Measurements from ENCODE around the gene TACC2.

DNA sequence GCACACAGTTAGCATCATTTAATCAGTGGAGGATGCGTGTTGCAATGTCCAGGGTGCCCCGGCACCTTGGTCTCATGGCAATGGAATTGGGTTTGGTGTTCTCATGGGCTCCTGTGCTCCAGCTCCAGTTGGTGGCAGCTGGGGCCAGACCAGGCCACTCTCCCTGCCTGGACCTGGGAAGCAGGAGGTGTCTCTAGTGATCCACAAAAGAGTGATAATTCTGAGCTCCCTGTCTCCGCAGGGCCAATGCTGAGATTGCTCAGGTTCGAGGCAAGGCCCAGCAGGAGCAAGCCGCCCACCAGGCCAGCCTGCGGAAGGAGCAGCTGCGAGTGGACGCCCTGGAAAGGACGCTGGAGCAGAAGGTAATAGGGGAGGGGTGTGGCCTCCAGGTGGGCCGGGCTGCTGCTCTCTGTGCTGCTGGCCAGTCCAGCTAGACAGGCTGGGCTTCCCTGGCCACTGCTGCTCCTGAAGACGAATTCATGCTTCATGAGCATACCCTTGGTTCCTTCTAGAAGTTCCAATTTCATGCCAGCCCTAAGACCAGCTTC is 260.4 kb downstream of the TACC2 start:
- TF ChIP-seq CTCF (conservative IDR thresholded peaks at IDR 0.05; ENCODE audit: low read depth in 2 of 2) (no peak), EZH2 (IDR thresholded peaks at IDR 0.05; ENCODE audit: low read depth, unreplicated experiment) (no peak), CREB1 (CRISPR knock-in tag; IDR thresholded peaks at IDR 0.05; ENCODE audit: low read depth) (no peak), STAT1 (IDR thresholded peaks at IDR 0.05; ENCODE audit: unreplicated experiment) (no peak), POLR2AphosphoS5 (IDR thresholded peaks at IDR 0.05; ENCODE audit: low read depth) (no peak), JUNB (IDR thresholded peaks at IDR 0.05; ENCODE audit: unreplicated experiment) (no peak), EZH2phosphoT487 (IDR thresholded peaks at IDR 0.05; ENCODE audit: unreplicated experiment) (no peak), REST (IDR thresholded peaks at IDR 0.05; ENCODE audit: unreplicated experiment) (no peak), NANOG (IDR thresholded peaks at IDR 0.05; ENCODE audit: borderline replicate concordance) (no peak), ZNF462 (CRISPR knock-in tag; IDR thresholded peaks at IDR 0.05) (no peak), ZNF331 (CRISPR knock-in tag; IDR thresholded peaks at IDR 0.05; ENCODE audit: low read depth) (no peak), ZNF114 (CRISPR knock-in tag; IDR thresholded peaks at IDR 0.05) (no peak)
- TF ChIP-seq, protein P1, sequence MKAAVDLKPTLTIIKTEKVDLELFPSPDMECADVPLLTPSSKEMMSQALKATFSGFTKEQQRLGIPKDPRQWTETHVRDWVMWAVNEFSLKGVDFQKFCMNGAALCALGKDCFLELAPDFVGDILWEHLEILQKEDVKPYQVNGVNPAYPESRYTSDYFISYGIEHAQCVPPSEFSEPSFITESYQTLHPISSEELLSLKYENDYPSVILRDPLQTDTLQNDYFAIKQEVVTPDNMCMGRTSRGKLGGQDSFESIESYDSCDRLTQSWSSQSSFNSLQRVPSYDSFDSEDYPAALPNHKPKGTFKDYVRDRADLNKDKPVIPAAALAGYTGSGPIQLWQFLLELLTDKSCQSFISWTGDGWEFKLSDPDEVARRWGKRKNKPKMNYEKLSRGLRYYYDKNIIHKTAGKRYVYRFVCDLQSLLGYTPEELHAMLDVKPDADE (IDR thresholded peaks at IDR 0.05): no peak
